Measurements from ENCODE around the gene DDR2. TPM values are rescaled to one million over a fixed set of nuclear protein-coding genes. Genes with fewer than 3 reads are reported as not detected.

The DDR2 gene
- total RNA-seq, 2 experiments from 2014 or later: 0.22 to 0.42 TPM

DNA sequence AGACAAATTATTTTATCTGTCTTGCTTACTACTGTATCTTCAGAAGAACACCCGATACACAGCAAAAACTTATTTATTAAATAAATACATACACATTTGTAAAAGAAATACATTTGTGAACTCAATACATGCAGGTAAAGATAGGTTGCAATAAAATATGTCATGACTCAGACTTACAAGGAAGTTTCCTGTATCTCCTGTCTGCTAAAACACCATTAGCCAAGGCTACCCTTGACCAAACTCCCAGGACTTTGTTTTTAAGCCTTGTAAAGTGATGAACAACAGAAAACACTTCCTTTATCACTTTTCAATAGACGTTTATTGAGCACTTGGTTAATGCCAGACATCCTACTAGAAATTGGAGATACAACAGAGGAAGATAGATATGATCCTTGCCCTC, 101.8 kb downstream of the DDR2 start:
- no peaks in the 10 kb centered on the region for H3K9me3 ChIP-seq (ENCODE audit: control insufficient read depth in 1 of 2, insufficient read depth in 1 of 2, low read length in 2 of 2)
- no peaks in the 10 kb centered on the region for H3K4me1 Mint-ChIP-seq (ENCODE audit: low read depth)
- intact Hi-C loops (cut with DNase I, micrococcal nuclease): no loop called here
- no peak overlapping the region for H3K4me3 ChIP-seq (ENCODE audit: low read length)
- no peaks in the 10 kb centered on the region for H3K27me3 ChIP-seq (ENCODE audit: control insufficient read depth in 1 of 2, insufficient read depth in 2 of 2, low read length in 2 of 2)
- TF ChIP-seq, protein P1, sequence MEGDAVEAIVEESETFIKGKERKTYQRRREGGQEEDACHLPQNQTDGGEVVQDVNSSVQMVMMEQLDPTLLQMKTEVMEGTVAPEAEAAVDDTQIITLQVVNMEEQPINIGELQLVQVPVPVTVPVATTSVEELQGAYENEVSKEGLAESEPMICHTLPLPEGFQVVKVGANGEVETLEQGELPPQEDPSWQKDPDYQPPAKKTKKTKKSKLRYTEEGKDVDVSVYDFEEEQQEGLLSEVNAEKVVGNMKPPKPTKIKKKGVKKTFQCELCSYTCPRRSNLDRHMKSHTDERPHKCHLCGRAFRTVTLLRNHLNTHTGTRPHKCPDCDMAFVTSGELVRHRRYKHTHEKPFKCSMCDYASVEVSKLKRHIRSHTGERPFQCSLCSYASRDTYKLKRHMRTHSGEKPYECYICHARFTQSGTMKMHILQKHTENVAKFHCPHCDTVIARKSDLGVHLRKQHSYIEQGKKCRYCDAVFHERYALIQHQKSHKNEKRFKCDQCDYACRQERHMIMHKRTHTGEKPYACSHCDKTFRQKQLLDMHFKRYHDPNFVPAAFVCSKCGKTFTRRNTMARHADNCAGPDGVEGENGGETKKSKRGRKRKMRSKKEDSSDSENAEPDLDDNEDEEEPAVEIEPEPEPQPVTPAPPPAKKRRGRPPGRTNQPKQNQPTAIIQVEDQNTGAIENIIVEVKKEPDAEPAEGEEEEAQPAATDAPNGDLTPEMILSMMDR (IDR thresholded peaks at IDR 0.05): no peak
- H3K27ac Mint-ChIP-seq: no peak overlapping the region
- H3K27ac ChIP-seq (ENCODE audit: low read depth in 1 of 2, low read length in 2 of 2): no peak overlapping the region
- no peak for DNase-seq
- ATAC-seq (ENCODE audit: poor library complexity): no peak
- no peaks in the 10 kb centered on the region for H3K9me3 Mint-ChIP-seq
- ChIA-PET POLR2A (no interaction called here), CTCF (no interaction called here)
- H3K27me3 Mint-ChIP-seq: peaks cover 8% of the 10 kb centered on the region
- H3K36me3 Mint-ChIP-seq (ENCODE audit: low read depth): no peaks in the 10 kb centered on the region
- H3K4me3 Mint-ChIP-seq: no peak overlapping the region
- no peaks in the 10 kb centered on the region for H3K36me3 ChIP-seq (ENCODE audit: insufficient read depth, low read length)
- no peaks in the 10 kb centered on the region for H3K4me1 ChIP-seq (ENCODE audit: insufficient read depth, low read length)

DNA sequence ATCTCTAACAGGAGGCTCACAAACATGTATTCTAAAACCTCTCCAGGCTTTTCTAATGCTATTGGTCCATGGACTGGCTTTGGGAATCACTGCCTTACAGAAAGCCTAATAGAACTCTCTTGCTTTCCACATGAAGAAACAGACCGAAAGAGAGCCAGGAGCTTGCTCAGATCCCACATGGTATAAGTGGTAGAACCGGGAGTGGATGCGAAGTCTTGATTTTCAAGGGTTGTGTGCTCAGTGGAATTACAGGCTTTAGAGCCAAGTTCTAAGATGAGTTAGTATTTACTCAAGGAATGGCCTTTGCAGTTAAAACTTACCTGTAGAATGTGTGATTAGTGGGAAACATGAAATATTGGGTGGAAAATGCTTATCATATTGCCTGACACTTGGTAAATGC, 103.9 kb downstream of the DDR2 start:
- no peaks in the 10 kb centered on the region for H3K36me3 Mint-ChIP-seq (ENCODE audit: low read depth)
- CTCF ChIA-PET: no interaction called here
- TF ChIP-seq, protein P1 (IDR thresholded peaks at IDR 0.05): no peak
- no peak for DNase-seq
- no peak overlapping the region for H3K4me3 Mint-ChIP-seq
- Histone ChIP-seq H3K27me3 (ENCODE audit: control insufficient read depth in 1 of 2, insufficient read depth in 2 of 2, low read length in 2 of 2) (no peaks in the 10 kb centered on the region), H3K4me3 (ENCODE audit: low read length) (no peak overlapping the region), H3K27ac (ENCODE audit: low read depth in 1 of 2, low read length in 2 of 2) (no peak overlapping the region), H3K9me3 (ENCODE audit: control insufficient read depth in 1 of 2, insufficient read depth in 1 of 2, low read length in 2 of 2) (no peaks in the 10 kb centered on the region), H3K4me1 (ENCODE audit: insufficient read depth, low read length) (no peaks in the 10 kb centered on the region), H3K36me3 (ENCODE audit: insufficient read depth, low read length) (no peaks in the 10 kb centered on the region)
- no peak for ATAC-seq (ENCODE audit: poor library complexity)
- H3K4me1 Mint-ChIP-seq (ENCODE audit: low read depth): no peaks in the 10 kb centered on the region
- POLR2A ChIA-PET: no interaction called here
- H3K27me3 Mint-ChIP-seq: peaks cover 8% of the 10 kb centered on the region
- no peaks in the 10 kb centered on the region for H3K9me3 Mint-ChIP-seq
- intact Hi-C loops (cut with DNase I, micrococcal nuclease): no loop called here
- no peak overlapping the region for H3K27ac Mint-ChIP-seq

DNA sequence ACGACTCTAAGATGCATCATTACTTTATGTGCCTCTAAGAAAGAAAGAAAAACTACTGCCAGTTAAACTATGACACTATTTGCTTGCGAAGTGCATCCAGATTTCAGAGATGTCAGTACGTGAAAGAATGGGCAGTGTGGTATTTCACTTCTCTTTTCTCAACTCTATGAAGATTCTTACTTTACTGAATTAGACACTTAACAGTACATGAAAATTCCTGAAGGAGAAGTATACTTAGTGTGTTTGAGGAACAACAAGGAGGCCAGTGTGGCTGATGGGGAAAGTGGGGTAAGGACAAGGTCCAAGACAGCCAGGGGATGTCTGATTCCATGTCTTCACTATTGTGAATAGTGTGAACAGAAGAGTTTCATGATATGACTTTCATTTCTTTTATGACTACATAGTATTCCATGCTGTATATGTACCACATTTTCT, 104.4 kb downstream of the DDR2 start:
- CTCF ChIA-PET: no interaction called here
- no peak overlapping the region for H3K27ac Mint-ChIP-seq

More for the DNA sequence above, 104.4 kb downstream of the DDR2 start:
- Histone ChIP-seq H3K27ac (ENCODE audit: low read depth in 1 of 2, low read length in 2 of 2) (no peak overlapping the region), H3K4me1 (ENCODE audit: insufficient read depth, low read length) (no peaks in the 10 kb centered on the region), H3K9me3 (ENCODE audit: control insufficient read depth in 1 of 2, insufficient read depth in 1 of 2, low read length in 2 of 2) (no peaks in the 10 kb centered on the region), H3K27me3 (ENCODE audit: control insufficient read depth in 1 of 2, insufficient read depth in 2 of 2, low read length in 2 of 2) (no peaks in the 10 kb centered on the region), H3K4me3 (ENCODE audit: low read length) (no peak overlapping the region), H3K36me3 (ENCODE audit: insufficient read depth, low read length) (no peaks in the 10 kb centered on the region)
- TF ChIP-seq, protein P1 (IDR thresholded peaks at IDR 0.05): no peak
- no peak for ATAC-seq (ENCODE audit: poor library complexity)
- POLR2A ChIA-PET: no interaction called here
- Mint-ChIP-seq H3K4me1 (ENCODE audit: low read depth) (no peaks in the 10 kb centered on the region), H3K27me3 (peaks cover 8% of the 10 kb centered on the region), H3K4me3 (no peak overlapping the region), H3K36me3 (ENCODE audit: low read depth) (no peaks in the 10 kb centered on the region), H3K9me3 (no peaks in the 10 kb centered on the region)
- intact Hi-C loops (cut with DNase I, micrococcal nuclease): no loop called here
- no peak for DNase-seq

All from CD4-positive, alpha-beta T cell (primary cell).